OCI-LY7 (cell line): ENCODE measurements around the gene TRERF1.

ENCODE experiments used
- EZH2phosphoT487 ChIP-seq: fragments of 200-600 bp; sonication (generic); IDR thresholded peaks from 2 replicates; pipeline ENCODE4 v1.6.1; 2018; ENCODE audit warnings: low read depth, borderline replicate concordance, mild to moderate bottlenecking, mixed run types, antibody characterized with exemption, low read length, moderate library complexity, mixed read lengths
- TF ChIP-seq, protein P1 (sequence below): fragments of 200-600 bp; sonication (generic); conservative IDR thresholded peaks from 2 replicates; pipeline ENCODE4 v1.5.1; 2014; ENCODE audit warnings: mild to moderate bottlenecking, antibody characterized with exemption, low read length, moderate library complexity, mixed read lengths

- TF ChIP-seq, protein P1, sequence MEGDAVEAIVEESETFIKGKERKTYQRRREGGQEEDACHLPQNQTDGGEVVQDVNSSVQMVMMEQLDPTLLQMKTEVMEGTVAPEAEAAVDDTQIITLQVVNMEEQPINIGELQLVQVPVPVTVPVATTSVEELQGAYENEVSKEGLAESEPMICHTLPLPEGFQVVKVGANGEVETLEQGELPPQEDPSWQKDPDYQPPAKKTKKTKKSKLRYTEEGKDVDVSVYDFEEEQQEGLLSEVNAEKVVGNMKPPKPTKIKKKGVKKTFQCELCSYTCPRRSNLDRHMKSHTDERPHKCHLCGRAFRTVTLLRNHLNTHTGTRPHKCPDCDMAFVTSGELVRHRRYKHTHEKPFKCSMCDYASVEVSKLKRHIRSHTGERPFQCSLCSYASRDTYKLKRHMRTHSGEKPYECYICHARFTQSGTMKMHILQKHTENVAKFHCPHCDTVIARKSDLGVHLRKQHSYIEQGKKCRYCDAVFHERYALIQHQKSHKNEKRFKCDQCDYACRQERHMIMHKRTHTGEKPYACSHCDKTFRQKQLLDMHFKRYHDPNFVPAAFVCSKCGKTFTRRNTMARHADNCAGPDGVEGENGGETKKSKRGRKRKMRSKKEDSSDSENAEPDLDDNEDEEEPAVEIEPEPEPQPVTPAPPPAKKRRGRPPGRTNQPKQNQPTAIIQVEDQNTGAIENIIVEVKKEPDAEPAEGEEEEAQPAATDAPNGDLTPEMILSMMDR, result no peak
- TF ChIP-seq EZH2phosphoT487, result no peak
These were observed 131.0 kb downstream of the TRERF1 start for GRCh38 chr6:42320762-42321161.
